K562 (cell line): ENCODE results near the gene TCF20. TPM values are rescaled to one million over a fixed set of nuclear protein-coding genes. Genes with fewer than 3 reads are reported as not detected.

ENCODE experiments used
- ATAC-seq: fragments of 200-7000 bp; cut with Tn5 transposase; 3 replicates; pipeline ENCODE4 v1.9.1; 2020; ENCODE audit warnings: moderate library complexity
- BruUV-seq: library from RNA; stranded (reverse); fragments of 400-500 nt; replicated peaks from 2 replicates; lab custom pipeline; 2021; lab: Mats Ljungman, UMichigan
- CTCF ChIA-PET: fragments of 300-600 bp; formaldehyde crosslinking; extraction: SDS; loops from one replicate; lab custom pipeline; 2021; ENCODE audit warnings: low intra/inter-chr PET ratio; lab: Yijun Ruan, JAX
- POLR2A ChIA-PET: fragments of 300-600, 350-650 bp; sonication (Branson Sonifier 250); formaldehyde crosslinking; extraction: SDS; loops from one replicate; lab custom pipeline; 2021; ENCODE audit warnings: antibody characterized with exemption, inconsistent platforms; lab: Yijun Ruan, JAX
- DNase-seq, 4 experiments: peaks; one replicate each; pipeline versions ENCODE4 v3.0.0 to v3.0.0-alpha.2; 2011 to 2018; ENCODE audit warnings: low spot score in 3 of 4, mixed read lengths in 3 of 4; ENCODE audit errors: extremely low read depth in 1 of 4
- FAIRE-seq: peaks from 2 replicates; lab custom pipeline; 2011; peaks lifted over from hg19 to GRCh38; lab: Jason Lieb, UNC
- H2AFZ ChIP-seq: 2 replicates; pipeline ENCODE4 v1.6.0; 2011; ENCODE audit warnings: low read depth, low read length, control low read depth, inconsistent platforms
- H3K27ac ChIP-seq: fragments of 200-600 bp; 3 replicates; pipeline ENCODE4 v1.8.0; 2011; ENCODE audit warnings: low read depth, mild to moderate bottlenecking, control low read depth, inconsistent platforms, low read length, moderate library complexity, mixed read lengths; ENCODE audit errors: extremely low read depth
- H3K27me3 ChIP-seq, 2 experiments: fragments of 300-600 bp in 1 of 2; 2 replicates in 1 of 2; 3 replicates in 1 of 2; pipeline versions ENCODE4 v1.6.0 to v1.8.0; 2011; ENCODE audit warnings: inconsistent platforms in 2 of 2, low read length in 2 of 2, mild to moderate bottlenecking in 1 of 2, mixed read lengths in 1 of 2, moderate library complexity in 1 of 2; ENCODE audit not compliant: control insufficient read depth in 2 of 2, insufficient read depth in 2 of 2
- H3K36me3 ChIP-seq: fragments of 300-600 bp; 3 replicates; pipeline ENCODE4 v1.8.0; 2011; ENCODE audit warnings: mild to moderate bottlenecking, low read length, inconsistent platforms; ENCODE audit not compliant: control insufficient read depth, insufficient read depth
- H3K4me1 ChIP-seq, 2 experiments: fragments of 200-600 bp in 1 of 2; replicated peaks in 1 of 2; 2 replicates in 1 of 2; 3 replicates in 1 of 2; pipeline versions ENCODE4 v1.5.1 to v1.8.0; 2011; ENCODE audit warnings: inconsistent platforms in 2 of 2, low read length in 2 of 2, mild to moderate bottlenecking in 1 of 2, mixed read lengths in 1 of 2, moderate library complexity in 1 of 2; ENCODE audit not compliant: control insufficient read depth in 2 of 2, insufficient read depth in 2 of 2
- H3K4me2 ChIP-seq: 2 replicates; pipeline ENCODE4 v1.6.1; 2011; ENCODE audit warnings: low read length, control low read depth, inconsistent platforms, mixed read lengths; ENCODE audit not compliant: insufficient read depth
- H3K4me3 ChIP-seq: fragments of 200-600 bp; sonication (generic), shearing (Covaris generic); 2 replicates; pipeline ENCODE4 v1.5.1; 2016; ENCODE audit warnings: control low read depth, inconsistent platforms
- H3K79me2 ChIP-seq: fragments of 200-600 bp; 3 replicates; pipeline ENCODE4 v1.8.0; 2011; ENCODE audit warnings: low read length, inconsistent platforms; ENCODE audit not compliant: control insufficient read depth, insufficient read depth
- H3K9ac ChIP-seq, 2 experiments: 2 replicates each; pipeline versions ENCODE4 v1.6.0 to v1.6.1; 2011; ENCODE audit warnings: low read depth in 2 of 2, low read length in 2 of 2, control low read depth in 1 of 2, inconsistent platforms in 1 of 2, mild to moderate bottlenecking in 1 of 2, mixed read lengths in 1 of 2; ENCODE audit not compliant: insufficient read depth in 1 of 2
- H3K9me1 ChIP-seq: one replicate; pipeline ENCODE4 v1.6.0; 2011; ENCODE audit warnings: inconsistent platforms, mild to moderate bottlenecking, low read length, moderate library complexity; ENCODE audit not compliant: control insufficient read depth, insufficient read depth
- H3K9me3 ChIP-seq: replicated peaks from 2 replicates; pipeline ENCODE4 v1.5.1; 2011; ENCODE audit warnings: low read depth, low read length, inconsistent platforms; ENCODE audit not compliant: control insufficient read depth, insufficient read depth
- H4K20me1 ChIP-seq: replicated peaks from 2 replicates; pipeline ENCODE4 v1.6.1; 2011; ENCODE audit warnings: low read length, inconsistent platforms, mixed read lengths; ENCODE audit not compliant: control insufficient read depth, insufficient read depth
- CHD4 ChIP-seq: fragments of 200-600 bp; sonication (generic); IDR thresholded peaks from 3 replicates; pipeline ENCODE4 v1.6.1; 2012; ENCODE audit warnings: low read depth, mild to moderate bottlenecking, mixed read lengths, low read length, inconsistent platforms; ENCODE audit not compliant: insufficient read depth, insufficient replicate concordance, poor library complexity, severe bottlenecking
- GABPA ChIP-seq: fragments of 200-800 bp; sonication (Bioruptor generic); conservative IDR thresholded peaks from 2 replicates; pipeline ENCODE4 v1.6.1; 2016; ENCODE audit warnings: low read depth, missing genetic modification characterization, missing compliant biosample characterization
- HDAC3 ChIP-seq: fragments of 450-650 bp; IDR thresholded peaks from 2 replicates; pipeline ENCODE4 v1.6.1; 2018; ENCODE audit warnings: borderline replicate concordance, mild to moderate bottlenecking, moderate library complexity; ENCODE audit not compliant: partially characterized antibody
- HEY1 ChIP-seq: fragments of 250-450 bp; sonication (Bioruptor Pico); IDR thresholded peaks from 2 replicates; pipeline ENCODE4 v1.5.0; 2020; ENCODE audit warnings: mild to moderate bottlenecking, moderate library complexity, borderline replicate concordance
- HMGN3 ChIP-seq: IDR thresholded peaks from 2 replicates; pipeline ENCODE4 v1.6.1; 2011; ENCODE audit warnings: borderline replicate concordance, low read depth, mild to moderate bottlenecking, mixed read lengths, low read length; ENCODE audit not compliant: insufficient read length; ENCODE audit errors: extremely low read depth
- MIER1 ChIP-seq: fragments of 450-650 bp; IDR thresholded peaks from 2 replicates; pipeline ENCODE4 v1.6.1; 2016; ENCODE audit warnings: antibody characterized with exemption, mild to moderate bottlenecking, low read depth
- NCOA4 ChIP-seq: fragments of 450-650 bp; IDR thresholded peaks from 2 replicates; pipeline ENCODE4 v1.6.1; 2018; ENCODE audit warnings: mild to moderate bottlenecking; ENCODE audit not compliant: partially characterized antibody
- NFATC3 ChIP-seq: fragments of 450-650 bp; IDR thresholded peaks from 2 replicates; pipeline ENCODE4 v1.6.1; 2017; ENCODE audit warnings: mild to moderate bottlenecking
- NUFIP1 ChIP-seq: fragments of 450-650 bp; IDR thresholded peaks from 2 replicates; pipeline ENCODE4 v1.6.1; 2018; ENCODE audit not compliant: partially characterized antibody
- PHF21A ChIP-seq: fragments of 450-650 bp; IDR thresholded peaks from 2 replicates; pipeline ENCODE4 v1.6.1; 2017; ENCODE audit warnings: low read depth, borderline replicate concordance
- SAFB ChIP-seq: fragments of 200-400 bp; formaldehyde crosslinking; IDR thresholded peaks from 2 replicates; pipeline ENCODE4 v1.6.1; 2017; ENCODE audit warnings: low read depth, low read length, borderline replicate concordance
- SUPT5H ChIP-seq: fragments of 450-650 bp; IDR thresholded peaks from 2 replicates; pipeline ENCODE4 v1.6.1; 2016
- TAF15 ChIP-seq: fragments of 200-400 bp; formaldehyde crosslinking; IDR thresholded peaks from 2 replicates; pipeline ENCODE4 v1.6.1; 2017; ENCODE audit warnings: mild to moderate bottlenecking, low read depth, low read length, moderate library complexity
- TAF7 ChIP-seq: fragments of 450-650 bp; IDR thresholded peaks from 2 replicates; pipeline ENCODE4 v1.6.1; 2016; ENCODE audit warnings: missing genetic modification characterization, missing compliant biosample characterization
- ZHX1 ChIP-seq: fragments of 150-350 bp; conservative IDR thresholded peaks from 2 replicates; pipeline ENCODE4 v1.6.1; 2014; ENCODE audit warnings: low read length
- ZNF57 ChIP-seq: fragments of 450-650 bp; formaldehyde crosslinking; IDR thresholded peaks from 2 replicates; pipeline ENCODE4 v1.4.0; 2020; ENCODE audit warnings: mild to moderate bottlenecking, moderate library complexity
- ZNF695 ChIP-seq: fragments of 450-650 bp; formaldehyde crosslinking; IDR thresholded peaks from 2 replicates; pipeline ENCODE4 v1.4.0; 2020; ENCODE audit warnings: mild to moderate bottlenecking, moderate library complexity
- ZNF696 ChIP-seq: fragments of 250-450 bp; sonication (Bioruptor Pico); conservative IDR thresholded peaks from 2 replicates; pipeline ENCODE4 v1.4.0; 2020; ENCODE audit warnings: mild to moderate bottlenecking, moderate library complexity
- ZNF79 ChIP-seq: fragments of 250-450 bp; sonication (Bioruptor Pico); IDR thresholded peaks from 2 replicates; pipeline ENCODE4 v1.4.0; 2020; ENCODE audit warnings: low read depth, mild to moderate bottlenecking, moderate library complexity
- WGBS: fragments of 100-300 bp; shearing (Covaris generic); methylation state at CpG from one replicate; pipeline ENCODE4 v1.1.6; 2016; ENCODE audit warnings: low coverage, mixed read lengths; ENCODE audit not compliant: insufficient coverage; ENCODE audit errors: missing lambda C conversion rate; 5-methylcytosine and 5-hydroxymethylcytosine counted together
- in situ Hi-C: fragments of 300-500 bp; cut with MboI; formaldehyde crosslinking; loops from 4 replicates; pipeline ENCODE4 v1.15.0; 2018; ENCODE audit warnings: inconsistent platforms, mixed read lengths
- intact Hi-C: fragments of 100-400 bp; cut with micrococcal nuclease; formaldehyde crosslinking; loops from 2 replicates; pipeline ENCODE4 v1.14.2; 2022
- polyA plus RNA-seq, 8 experiments: library from polyadenylated mRNA; depleted of rRNA in 4 of 8; stranded (reverse) in 5 of 8; unstranded in 3 of 8; fragments of >200 nt; fragmentation: Nextera tagmentation in 2 of 8; fragmentation: Illumina TruSeq in 1 of 8; extraction: Ambion mirVana in 2 of 8; extraction: Trizol in 1 of 8; gene quantifications; 2 replicates each; pipeline versions ENCODE4 v1.2.1 to v1.2.3, GENCODE V29; 2011 to 2014; ENCODE audit warnings: inconsistent platforms in 1 of 8, missing spikeins in 1 of 8
- total RNA-seq, 7 experiments: library from RNA; depleted of rRNA in 6 of 7; stranded (reverse); fragments of >200 nt in 6 of 7; fragmentation: Illumina TruSeq in 2 of 7; extraction: Trizol in 2 of 7; gene quantifications; 2 replicates each; pipeline versions ENCODE4 v1.2.1 to v1.2.3, GENCODE V29; 2011 to 2021; ENCODE audit warnings: low replicate concordance in 1 of 7

The TCF20 gene
- total and polyA plus RNA-seq, 9 of the 15 experiments (the other 6 are each of a cell fraction or from before 2014, with no cell fraction given) = 0.35 to 43.6 (median 17.5) TPM

- Histone ChIP-seq H3K27ac (no peak overlapping the region), H3K36me3 (no peaks in the 10 kb centered on the region), H3K79me2 (peaks cover 60% of the 10 kb centered on the region), H3K9me3 (0 out of 2 replicates have a peak, but pooled peaks cover 1% of the 10 kb centered on the region), H2AFZ (no peak overlapping the region), H3K4me1 (peaks cover 0 to 3% of the 10 kb centered on the region in 2 experiments; a peak in 3 of 5 replicates), H3K4me2 (no peak overlapping the region), H3K9ac (no peak overlapping the region), H4K20me1 (peaks cover 5% of the 10 kb centered on the region; the same call in 1 of the 2 replicates), H3K27me3 (no peaks in the 10 kb centered on the region), H3K4me3 (no peak overlapping the region), H3K9me1 (no peaks in the 10 kb centered on the region)
- no peak for TF ChIP-seq NFATC3
- no peak for TF ChIP-seq SUPT5H
- no peak for TF ChIP-seq NUFIP1
- TF ChIP-seq ZNF57 (CRISPR knock-in tag) = no peak
- no peak for TF ChIP-seq HDAC3
- TF ChIP-seq SAFB = no peak
- TF ChIP-seq PHF21A = no peak
- TF ChIP-seq TAF15 = no peak
- TF ChIP-seq ZNF695 (CRISPR knock-in tag) = no peak
- TF ChIP-seq GABPA (tag) = no peak
- TF ChIP-seq HEY1 (CRISPR knock-in tag) = no peak
- TF ChIP-seq MIER1 = no peak
- TF ChIP-seq TAF7 (tag) = no peak
- no peak for TF ChIP-seq NCOA4
- no peak for TF ChIP-seq CHD4
- no peak for TF ChIP-seq HMGN3
- TF ChIP-seq ZNF696 = no peak
- TF ChIP-seq ZHX1 = no peak
- no peak for TF ChIP-seq ZNF79 (CRISPR knock-in tag)
- WGBS = 78% methylated on average over 4 of the region's 4 CpGs
- in situ Hi-C loops = no loop called here
- ATAC-seq = no peak
- FAIRE-seq = no peak
- no peak for DNase-seq
- BruUV-seq = no TSS peak
- CTCF ChIA-PET = no interaction called here
- intact Hi-C loops = no loop called here
- POLR2A ChIA-PET = no interaction called here
Observed at GRCh38 chr22:42228483-42228882, 42.0 kb downstream of the TCF20 start.
